ENCODE results near the gene MAP3K14. TPM values are rescaled to one million over a fixed set of nuclear protein-coding genes. Genes with fewer than 3 reads are reported as not detected.

MAP3K14 gene
- total RNA-seq, 1 donor from 2014 or later, result 11.5 TPM

DNA sequence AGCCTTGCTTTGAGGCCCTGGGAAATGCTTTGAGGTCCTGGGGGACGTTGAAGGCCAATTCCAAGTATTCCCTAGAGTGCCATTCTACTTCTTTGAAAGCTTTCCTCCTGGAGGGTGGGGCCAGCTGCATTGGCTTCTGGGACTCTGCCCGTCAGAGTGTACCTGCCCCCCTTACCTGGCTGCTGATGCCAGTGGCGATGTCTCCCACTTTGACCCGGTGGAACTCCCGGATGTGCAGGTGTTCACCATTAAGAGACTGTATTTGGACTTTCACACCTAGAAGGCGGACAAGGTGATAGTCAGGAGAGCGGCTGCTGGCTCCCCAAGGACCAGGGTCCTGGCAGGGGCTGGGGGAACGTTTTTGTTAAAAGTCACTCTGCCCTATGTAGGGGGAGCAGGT lies 51.8 kb downstream of the MAP3K14 start:
- Mint-ChIP-seq H3K27me3 (ENCODE audit: low read depth) (peaks cover 16% of the 10 kb centered on the region), H3K36me3 (ENCODE audit: low read depth) (peaks cover 6% of the 10 kb centered on the region), H3K4me1 (peaks cover 6% of the 10 kb centered on the region), H3K4me3 (no peak overlapping the region), H3K9me3 (no peaks in the 10 kb centered on the region), H3K27ac (ENCODE audit: unreplicated experiment) (no peak overlapping the region)
- DNase-seq (ENCODE audit: low read depth, low spot score), result no peak
- TF ChIP-seq, protein P1, sequence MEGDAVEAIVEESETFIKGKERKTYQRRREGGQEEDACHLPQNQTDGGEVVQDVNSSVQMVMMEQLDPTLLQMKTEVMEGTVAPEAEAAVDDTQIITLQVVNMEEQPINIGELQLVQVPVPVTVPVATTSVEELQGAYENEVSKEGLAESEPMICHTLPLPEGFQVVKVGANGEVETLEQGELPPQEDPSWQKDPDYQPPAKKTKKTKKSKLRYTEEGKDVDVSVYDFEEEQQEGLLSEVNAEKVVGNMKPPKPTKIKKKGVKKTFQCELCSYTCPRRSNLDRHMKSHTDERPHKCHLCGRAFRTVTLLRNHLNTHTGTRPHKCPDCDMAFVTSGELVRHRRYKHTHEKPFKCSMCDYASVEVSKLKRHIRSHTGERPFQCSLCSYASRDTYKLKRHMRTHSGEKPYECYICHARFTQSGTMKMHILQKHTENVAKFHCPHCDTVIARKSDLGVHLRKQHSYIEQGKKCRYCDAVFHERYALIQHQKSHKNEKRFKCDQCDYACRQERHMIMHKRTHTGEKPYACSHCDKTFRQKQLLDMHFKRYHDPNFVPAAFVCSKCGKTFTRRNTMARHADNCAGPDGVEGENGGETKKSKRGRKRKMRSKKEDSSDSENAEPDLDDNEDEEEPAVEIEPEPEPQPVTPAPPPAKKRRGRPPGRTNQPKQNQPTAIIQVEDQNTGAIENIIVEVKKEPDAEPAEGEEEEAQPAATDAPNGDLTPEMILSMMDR (conservative IDR thresholded peaks at IDR 0.05), result no peak

DNA sequence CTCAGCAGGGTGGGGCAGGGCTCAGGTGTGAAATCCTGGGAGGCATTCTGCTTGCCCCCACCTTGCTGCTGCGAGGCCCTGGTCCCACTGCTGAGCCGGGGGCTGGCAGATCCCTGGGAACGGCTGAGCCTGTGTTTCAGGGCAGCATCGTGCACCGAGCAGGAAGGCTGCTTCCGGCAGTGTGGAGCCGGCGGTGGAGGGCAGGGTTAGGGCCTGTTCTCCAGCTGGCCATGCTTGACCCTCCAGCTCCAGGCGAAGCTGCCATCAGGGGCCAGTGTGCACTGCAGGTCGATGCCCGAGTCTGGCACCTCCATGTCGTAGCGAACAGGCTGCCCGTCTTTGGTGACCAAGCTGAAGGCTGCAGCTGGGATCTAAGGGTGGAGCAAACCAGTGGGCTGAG lies 52.4 kb downstream of the MAP3K14 start:
- H3K27ac Mint-ChIP-seq (ENCODE audit: unreplicated experiment), result no peak overlapping the region
- TF ChIP-seq, protein P1 (conservative IDR thresholded peaks at IDR 0.05), result no peak
- peaks cover 6% of the 10 kb centered on the region for H3K4me1 Mint-ChIP-seq
- DNase-seq (ENCODE audit: low read depth, low spot score), result no peak
- peaks cover 16% of the 10 kb centered on the region for H3K27me3 Mint-ChIP-seq (ENCODE audit: low read depth)
- H3K36me3 Mint-ChIP-seq (ENCODE audit: low read depth), result peaks cover 6% of the 10 kb centered on the region
- H3K9me3 Mint-ChIP-seq, result no peaks in the 10 kb centered on the region
- H3K4me3 Mint-ChIP-seq, result no peak overlapping the region

DNA sequence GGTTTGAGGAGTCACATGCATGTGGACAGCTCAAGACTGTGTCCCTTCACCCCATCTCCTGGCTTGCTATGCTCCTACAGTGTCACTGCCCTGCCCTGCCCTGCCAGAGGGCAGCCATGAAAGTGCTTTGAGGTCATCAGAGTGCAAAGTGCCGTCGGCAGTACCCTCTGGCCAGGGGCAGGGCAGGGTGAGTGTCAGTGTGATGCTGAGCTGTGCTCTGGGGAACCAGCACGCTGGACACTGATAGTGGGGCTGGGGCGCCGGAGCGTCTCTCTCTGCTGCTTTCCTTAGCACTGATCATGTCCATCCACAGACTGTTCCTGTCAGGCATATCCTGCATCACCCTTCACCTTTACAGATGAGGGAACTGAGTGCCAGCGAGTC lies 53.4 kb downstream of the MAP3K14 start:
- H3K4me1 Mint-ChIP-seq, result peaks cover 6% of the 10 kb centered on the region
- TF ChIP-seq, protein P1 (conservative IDR thresholded peaks at IDR 0.05), result no peak
- H3K9me3 Mint-ChIP-seq, result no peaks in the 10 kb centered on the region
- H3K4me3 Mint-ChIP-seq, result no peak overlapping the region
- DNase-seq (ENCODE audit: low read depth, low spot score), result no peak
- H3K27me3 Mint-ChIP-seq (ENCODE audit: low read depth), result peaks cover 16% of the 10 kb centered on the region
- peaks cover 3% of the 10 kb centered on the region for H3K36me3 Mint-ChIP-seq (ENCODE audit: low read depth)
- H3K27ac Mint-ChIP-seq (ENCODE audit: unreplicated experiment), result no peak overlapping the region

DNA sequence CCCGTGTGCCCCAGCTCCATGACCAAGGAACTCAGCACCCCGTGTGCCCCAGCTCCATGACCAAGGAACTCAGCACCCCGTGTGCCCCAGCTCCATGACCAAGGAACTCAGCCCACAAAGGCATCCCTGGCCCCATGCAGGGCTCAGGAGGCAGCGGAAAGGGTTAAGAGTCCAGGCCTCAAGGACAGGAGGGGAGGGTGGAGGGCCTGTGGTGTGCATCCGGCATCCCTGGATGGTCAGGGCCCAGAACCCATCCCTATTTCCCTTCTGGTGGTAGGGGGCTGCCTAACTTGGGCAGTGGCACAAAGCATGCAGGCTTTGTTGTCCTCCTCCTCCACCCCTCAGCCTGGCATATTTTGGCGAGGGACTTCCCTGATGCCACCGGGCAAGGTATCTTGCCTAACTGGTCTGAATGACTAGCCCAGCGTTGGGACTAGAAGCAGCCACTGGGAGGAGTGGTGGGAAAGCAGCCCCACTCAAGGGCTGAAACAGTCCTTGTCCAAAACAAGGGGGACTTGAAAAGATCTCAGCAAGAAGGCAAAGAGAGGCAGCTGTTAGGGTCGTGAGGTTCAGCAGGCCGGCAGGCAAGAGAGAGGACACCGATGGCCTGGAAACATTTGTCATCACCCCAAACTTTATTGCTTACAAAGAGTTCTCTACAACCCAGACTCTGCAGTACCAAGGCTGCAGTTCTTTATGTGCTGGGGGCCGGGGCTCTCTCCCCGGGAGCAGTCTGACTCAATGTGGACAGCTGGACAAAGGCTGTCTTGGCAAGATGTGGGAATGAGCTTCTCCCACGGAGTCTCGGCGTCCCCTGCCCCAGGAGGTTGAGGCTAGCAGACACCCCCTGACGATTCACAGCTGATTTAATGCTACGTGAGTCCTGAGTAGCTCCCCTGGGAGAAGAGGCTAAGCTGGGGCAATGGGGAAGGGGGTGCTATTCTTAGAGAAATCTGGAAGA lies 54.0 kb downstream of the MAP3K14 start:
- peak overlapping the region; percentile 27 for H3K27ac Mint-ChIP-seq (ENCODE audit: unreplicated experiment)
- TF ChIP-seq, protein P1 (conservative IDR thresholded peaks at IDR 0.05), result no peak
- H3K4me1 Mint-ChIP-seq, result peaks cover 6% of the 10 kb centered on the region
- peak overlapping the region; percentile 71 for H3K4me3 Mint-ChIP-seq
- no peaks in the 10 kb centered on the region for H3K9me3 Mint-ChIP-seq
- no peak for DNase-seq (ENCODE audit: low read depth, low spot score)
- H3K36me3 Mint-ChIP-seq (ENCODE audit: low read depth), result peaks cover 2% of the 10 kb centered on the region
- peaks cover 16% of the 10 kb centered on the region for H3K27me3 Mint-ChIP-seq (ENCODE audit: low read depth)

DNA sequence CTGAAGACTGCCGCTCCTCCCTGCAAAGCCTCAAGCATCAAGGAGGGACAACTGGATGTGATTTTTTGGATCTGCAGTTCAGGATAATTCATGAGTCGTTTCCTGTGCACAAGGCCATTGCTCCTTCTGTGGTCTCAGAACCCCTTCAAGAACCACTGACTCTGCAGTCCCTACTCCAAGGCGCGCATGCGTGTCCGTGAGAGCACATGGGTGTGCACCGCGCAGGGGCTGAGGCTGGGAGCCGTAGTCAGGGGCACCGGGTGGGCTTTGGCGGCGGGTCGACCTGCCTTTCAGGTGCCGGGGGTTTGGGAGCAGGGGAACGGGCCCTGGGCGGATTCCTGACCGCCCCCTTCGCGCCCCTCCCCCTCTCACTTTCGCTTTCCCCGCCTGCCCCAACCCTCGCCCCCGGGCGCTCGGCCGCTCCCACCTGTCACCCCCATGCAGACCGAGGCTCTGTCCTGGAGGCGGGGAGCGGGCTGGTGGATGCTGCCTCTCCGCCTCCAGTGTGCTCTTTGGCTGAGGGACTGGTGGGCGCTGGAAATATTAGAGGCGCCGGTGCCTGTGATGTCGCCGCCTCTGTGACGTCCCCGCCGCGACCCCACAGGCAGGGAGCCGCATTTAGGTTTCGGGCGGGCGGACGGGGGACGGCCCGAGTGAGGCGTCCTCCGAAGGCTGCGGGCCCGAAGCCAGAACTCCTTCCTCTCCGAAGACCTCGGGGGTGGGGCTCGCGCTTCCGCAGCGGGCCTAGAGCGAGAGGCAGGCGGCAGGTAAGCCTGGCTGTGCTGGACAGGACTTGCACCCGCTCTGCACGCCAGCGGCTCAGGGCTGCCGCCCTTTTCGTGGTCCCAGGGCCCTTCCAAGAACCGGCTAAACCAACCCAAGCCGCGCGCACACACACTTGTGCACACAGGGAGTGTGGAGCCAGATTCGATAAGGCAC lies 55.0 kb downstream of the MAP3K14 start, which contains the start of gene SPATA32:
Gene SPATA32 (minus strand): TSS at position 518 of the 939 bp plus-strand sequence. CDS start 78 bp downstream, at position 440.
- Mint-ChIP-seq H3K9me3 (no peaks in the 10 kb centered on the region), H3K4me3 (peak within 1 kb of the TSS; percentile 71), H3K4me1 (peaks cover 6% of the 10 kb centered on the region), H3K36me3 (ENCODE audit: low read depth) (no peaks in the 10 kb centered on the region), H3K27me3 (ENCODE audit: low read depth) (peaks cover 18% of the 10 kb centered on the region), H3K27ac (ENCODE audit: unreplicated experiment) (peak within 1 kb of the TSS; percentile 27)
- peak; percentile 33 for DNase-seq (ENCODE audit: low read depth, low spot score)
- TF ChIP-seq, protein P1 (conservative IDR thresholded peaks at IDR 0.05), result no peak
